ENCODE results near the gene SPIN1.

The SPIN1 gene

DNA sequence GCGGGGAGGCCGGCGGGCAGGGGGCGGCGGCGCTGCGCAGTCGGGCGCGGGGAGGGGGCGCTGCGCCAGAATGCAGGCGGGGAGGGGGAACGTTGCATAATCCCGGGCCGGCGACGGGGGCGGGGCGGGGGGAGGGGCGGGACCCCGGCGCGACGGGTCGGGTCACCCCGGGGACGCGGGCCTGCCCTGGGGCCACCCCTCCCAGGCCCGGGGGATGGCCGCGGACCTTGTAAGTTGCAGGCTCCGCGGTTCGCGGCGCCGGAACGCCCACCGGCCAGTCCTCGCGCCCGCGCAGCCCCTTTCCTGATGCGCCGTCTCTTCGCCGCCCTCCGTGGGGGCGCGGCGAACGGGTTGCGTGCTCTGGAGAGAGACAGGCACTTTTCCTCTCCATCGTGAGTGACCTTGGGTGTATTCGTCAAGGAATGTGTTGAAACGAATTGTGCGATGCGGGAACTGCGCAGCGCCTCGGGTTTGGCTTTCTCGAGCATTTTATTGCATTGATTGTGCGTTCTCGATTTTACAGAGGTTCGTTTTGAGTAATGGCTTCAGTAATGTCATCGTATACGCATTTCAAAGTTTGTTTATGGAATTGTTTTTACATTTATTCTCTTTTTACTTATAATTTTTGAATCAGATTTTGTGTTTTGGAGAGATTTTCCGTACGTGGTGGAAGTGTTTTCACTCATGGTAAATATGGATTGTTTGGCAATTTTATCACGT is 802 bp downstream of the SPIN1 start:
- DNase-seq (ENCODE audit: low read depth) = no peak
- H3K4me3 ChIP-seq (ENCODE audit: low read length) = peak overlapping the region; percentile 86
- TF ChIP-seq CTCF (conservative IDR thresholded peaks at IDR 0.05; ENCODE audit: low read depth, low read length) = no peak

GRCh38 chr9:88390371-88390990 is 2.2 kb downstream of the SPIN1 start:
- H3K4me3 ChIP-seq (ENCODE audit: low read length) = peak overlapping the region; percentile 86
- no peak for DNase-seq (ENCODE audit: low read depth)
- TF ChIP-seq CTCF (conservative IDR thresholded peaks at IDR 0.05; ENCODE audit: low read depth, low read length) = no peak

- no peak for DNase-seq (ENCODE audit: low read depth)
- TF ChIP-seq CTCF (conservative IDR thresholded peaks at IDR 0.05; ENCODE audit: low read depth, low read length) = no peak
- no peak overlapping the region for H3K4me3 ChIP-seq (ENCODE audit: low read length)
These were observed 3.0 kb downstream of the SPIN1 start for GRCh38 chr9:88391236-88391635.

DNA sequence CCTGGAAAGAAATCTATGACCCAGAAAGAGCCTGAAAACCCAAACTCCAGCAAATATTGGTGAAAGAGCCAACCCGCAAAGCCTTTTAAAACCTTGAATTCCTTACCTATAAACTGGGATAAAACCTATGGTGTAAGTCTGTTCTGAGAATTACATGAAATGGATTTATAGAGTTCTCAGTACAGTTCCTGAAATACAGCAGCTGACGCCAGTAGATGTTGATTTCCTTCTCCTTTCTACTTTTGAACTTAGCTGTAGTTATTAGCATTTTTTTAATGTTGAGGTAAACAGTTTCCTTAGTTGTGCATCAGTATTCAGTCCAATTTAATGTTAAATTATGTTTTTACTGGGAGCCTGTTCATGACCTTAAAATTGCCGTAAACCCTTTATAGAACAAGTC is 3.7 kb downstream of the SPIN1 start:
- TF ChIP-seq CTCF (conservative IDR thresholded peaks at IDR 0.05; ENCODE audit: low read depth, low read length) = no peak
- DNase-seq (ENCODE audit: low read depth) = no peak
- H3K4me3 ChIP-seq (ENCODE audit: low read length) = no peak overlapping the region

DNA sequence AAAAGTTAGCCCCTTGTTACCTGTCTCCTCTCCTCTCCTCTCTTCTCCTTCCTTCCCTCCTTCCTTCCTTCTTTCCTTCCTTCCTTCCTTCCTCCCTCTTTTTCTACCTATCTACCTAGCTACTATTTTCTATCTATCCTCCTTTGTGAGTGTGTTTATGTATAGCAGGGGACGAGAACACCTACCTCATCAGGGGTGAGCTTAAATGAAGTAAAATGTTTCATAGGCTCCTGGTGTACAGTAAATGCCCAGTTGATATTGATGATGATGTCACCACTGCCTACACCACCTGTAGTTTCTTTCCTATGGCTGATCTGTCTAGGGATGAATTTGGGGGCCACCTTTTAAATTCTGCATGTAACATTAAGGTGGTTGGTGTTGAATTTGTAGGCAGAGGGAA is 4.3 kb downstream of the SPIN1 start:
- TF ChIP-seq CTCF (conservative IDR thresholded peaks at IDR 0.05; ENCODE audit: low read depth, low read length) = no peak
- DNase-seq (ENCODE audit: low read depth) = no peak
- no peak overlapping the region for H3K4me3 ChIP-seq (ENCODE audit: low read length)

GRCh38 chr9:88396836-88397577 is 8.8 kb downstream of the SPIN1 start:
- H3K4me3 ChIP-seq (ENCODE audit: low read length) = no peak overlapping the region
- DNase-seq (ENCODE audit: low read depth) = no peak
- no peak for TF ChIP-seq CTCF (conservative IDR thresholded peaks at IDR 0.05; ENCODE audit: low read depth, low read length)
